ENCODE measurements around the gene CEBPB. TPM values are rescaled to one million over a fixed set of nuclear protein-coding genes. Genes with fewer than 3 reads are reported as not detected.

Gene CEBPB
- total RNA-seq, 1 donor from 2014 or later = 264 TPM

DNA sequence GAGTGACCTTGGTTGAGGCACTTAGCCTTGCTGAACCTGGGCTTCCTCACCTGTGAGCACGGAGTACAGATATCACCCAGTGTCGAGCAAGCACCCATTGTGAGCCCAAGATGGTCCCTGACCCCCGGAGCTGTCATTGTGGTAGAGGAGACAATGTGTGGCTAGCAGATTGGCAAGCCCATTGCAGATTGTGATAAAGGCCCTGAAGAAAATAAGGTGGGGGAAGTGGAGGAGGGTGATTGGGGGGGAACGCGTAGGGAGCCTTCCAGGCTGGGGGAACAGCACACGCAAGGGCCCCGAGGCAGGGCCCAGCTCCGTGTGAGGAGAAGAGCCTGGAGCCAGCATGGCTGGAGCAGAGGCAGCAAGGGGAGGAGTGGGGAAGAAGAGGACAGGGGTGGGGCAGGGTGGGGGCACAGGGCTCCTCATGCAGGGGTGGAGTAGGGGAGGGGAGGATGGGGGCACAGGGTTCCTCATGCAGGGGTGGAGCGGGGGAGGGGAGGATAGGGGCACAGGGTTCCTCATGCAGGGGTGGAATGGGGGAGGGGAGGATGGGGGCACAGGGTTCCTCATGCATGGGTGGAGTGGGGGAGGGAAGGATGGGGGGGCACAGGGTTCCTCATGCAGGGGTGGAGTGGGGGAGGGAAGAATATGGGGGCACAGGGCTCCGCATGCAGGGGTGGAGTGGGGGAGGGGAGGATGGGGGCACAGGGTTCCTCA, 7.0 kb downstream of the CEBPB start:
- H3K27ac ChIP-seq = peak overlapping the region; percentile 100
- DNase-seq (ENCODE audit: extremely low spot score in 2 of 2) = no peak
- TF ChIP-seq, protein P1, sequence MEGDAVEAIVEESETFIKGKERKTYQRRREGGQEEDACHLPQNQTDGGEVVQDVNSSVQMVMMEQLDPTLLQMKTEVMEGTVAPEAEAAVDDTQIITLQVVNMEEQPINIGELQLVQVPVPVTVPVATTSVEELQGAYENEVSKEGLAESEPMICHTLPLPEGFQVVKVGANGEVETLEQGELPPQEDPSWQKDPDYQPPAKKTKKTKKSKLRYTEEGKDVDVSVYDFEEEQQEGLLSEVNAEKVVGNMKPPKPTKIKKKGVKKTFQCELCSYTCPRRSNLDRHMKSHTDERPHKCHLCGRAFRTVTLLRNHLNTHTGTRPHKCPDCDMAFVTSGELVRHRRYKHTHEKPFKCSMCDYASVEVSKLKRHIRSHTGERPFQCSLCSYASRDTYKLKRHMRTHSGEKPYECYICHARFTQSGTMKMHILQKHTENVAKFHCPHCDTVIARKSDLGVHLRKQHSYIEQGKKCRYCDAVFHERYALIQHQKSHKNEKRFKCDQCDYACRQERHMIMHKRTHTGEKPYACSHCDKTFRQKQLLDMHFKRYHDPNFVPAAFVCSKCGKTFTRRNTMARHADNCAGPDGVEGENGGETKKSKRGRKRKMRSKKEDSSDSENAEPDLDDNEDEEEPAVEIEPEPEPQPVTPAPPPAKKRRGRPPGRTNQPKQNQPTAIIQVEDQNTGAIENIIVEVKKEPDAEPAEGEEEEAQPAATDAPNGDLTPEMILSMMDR (IDR thresholded peaks at IDR 0.05) = no peak
- no peak overlapping the region for H3K4me3 ChIP-seq
- no peaks in the 10 kb centered on the region for H3K9me3 ChIP-seq
- H3K27me3 ChIP-seq = no peaks in the 10 kb centered on the region
- peaks cover 0 to 15% of the 10 kb centered on the region in 2 donors for H3K36me3 ChIP-seq
- intact Hi-C loops (cut with DNase I) = no loop called here
- peaks cover 35% of the 10 kb centered on the region for H3K4me1 ChIP-seq

DNA sequence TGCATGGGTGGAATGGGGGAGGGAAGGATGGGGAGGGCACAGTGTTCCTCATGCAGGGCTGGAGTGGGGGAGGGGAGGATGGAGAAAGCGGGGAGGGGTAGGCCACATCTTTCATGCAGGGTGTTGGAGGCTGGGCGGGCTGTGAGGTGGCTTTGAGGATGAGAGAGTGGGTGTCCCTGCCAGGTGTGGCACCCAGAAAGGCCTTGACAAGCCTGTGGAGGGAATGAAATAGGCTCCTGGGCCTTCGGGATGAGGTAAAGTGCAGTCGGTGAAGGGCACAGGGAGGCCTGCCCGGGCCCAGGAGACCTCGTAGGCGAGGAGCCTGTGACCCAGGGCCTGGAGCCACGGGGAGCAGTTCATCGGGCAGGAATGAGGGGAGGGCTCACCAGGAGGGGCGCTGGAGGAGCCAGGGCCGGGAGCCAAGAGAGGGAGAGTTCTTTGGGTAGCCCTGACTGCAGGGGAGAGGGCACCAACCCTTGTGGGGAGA, 7.6 kb downstream of the CEBPB start:
- H3K9me3 ChIP-seq = no peaks in the 10 kb centered on the region
- peaks cover 31% of the 10 kb centered on the region for H3K4me1 ChIP-seq
- H3K4me3 ChIP-seq = no peak overlapping the region
- no peaks in the 10 kb centered on the region for H3K27me3 ChIP-seq
- H3K27ac ChIP-seq = peak overlapping the region; percentile 100
- TF ChIP-seq POLR2A (IDR thresholded peaks at IDR 0.05) = no peak
- TF ChIP-seq POLR2AphosphoS5 (IDR thresholded peaks at IDR 0.05; ENCODE audit: insufficient read depth in 1 of 2, low read depth in 1 of 2) = peak in 1 of 2 donors; percentile 66
- TF ChIP-seq, protein P1 (IDR thresholded peaks at IDR 0.05) = no peak
- DNase-seq (ENCODE audit: extremely low spot score in 2 of 2) = no peak
- peaks cover 0 to 14% of the 10 kb centered on the region in 2 donors for H3K36me3 ChIP-seq
- intact Hi-C loops (cut with DNase I) = no loop called here

DNA sequence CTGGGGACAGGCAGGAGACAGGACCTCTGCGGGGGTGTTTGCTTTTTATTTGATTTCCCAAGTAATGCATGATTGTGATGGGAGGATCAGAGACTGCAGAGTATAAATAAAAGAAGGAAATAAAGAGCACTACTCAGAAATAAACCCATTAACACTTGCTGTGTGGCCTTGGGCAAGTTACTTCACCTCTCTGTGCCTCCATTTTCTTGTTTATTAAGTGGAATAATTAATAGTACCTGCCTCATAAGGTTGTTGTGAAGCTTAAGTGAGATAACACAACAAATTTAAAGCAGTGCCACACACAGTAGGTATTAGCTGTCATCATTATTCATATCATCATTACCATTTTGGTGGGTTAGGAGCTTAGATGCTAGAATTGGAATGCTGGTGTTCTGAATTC, 8.1 kb downstream of the CEBPB start:
- H3K36me3 ChIP-seq = peaks cover 0 to 9% of the 10 kb centered on the region in 2 donors
- DNase-seq (ENCODE audit: extremely low spot score in 2 of 2) = no peak
- intact Hi-C loops (cut with DNase I) = no loop called here
- no peak for TF ChIP-seq POLR2AphosphoS5 (IDR thresholded peaks at IDR 0.05; ENCODE audit: insufficient read depth in 1 of 2, low read depth in 1 of 2)
- TF ChIP-seq POLR2A (IDR thresholded peaks at IDR 0.05) = no peak
- TF ChIP-seq, protein P1 (IDR thresholded peaks at IDR 0.05) = no peak
- peak overlapping the region; percentile 100 for H3K27ac ChIP-seq
- H3K4me3 ChIP-seq = no peak overlapping the region
- H3K27me3 ChIP-seq = no peaks in the 10 kb centered on the region
- H3K4me1 ChIP-seq = peaks cover 26% of the 10 kb centered on the region
- no peaks in the 10 kb centered on the region for H3K9me3 ChIP-seq

DNA sequence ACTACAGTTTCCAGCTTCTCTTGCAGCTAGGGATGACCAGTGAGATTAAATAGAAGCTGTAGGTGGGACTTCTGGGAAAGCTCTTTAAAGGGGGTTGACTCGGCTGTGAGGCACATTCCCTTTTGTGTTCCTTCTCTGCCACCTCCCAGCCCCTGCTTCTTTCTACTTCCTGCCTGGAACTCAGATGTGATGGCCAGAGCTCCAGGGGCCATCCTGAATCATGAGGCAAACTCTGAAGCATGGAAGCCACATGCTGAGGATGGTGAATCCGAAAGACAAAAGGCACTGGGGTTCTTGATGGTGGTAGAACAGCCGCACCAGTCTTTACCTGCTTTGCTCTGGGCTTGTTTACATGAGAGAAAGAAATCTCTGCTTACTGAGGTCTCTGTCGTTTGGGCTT, 9.1 kb downstream of the CEBPB start:
- no peaks in the 10 kb centered on the region for H3K36me3 ChIP-seq

More for the DNA sequence above, 9.1 kb downstream of the CEBPB start:
- H3K4me3 ChIP-seq = no peak overlapping the region
- peaks cover 16% of the 10 kb centered on the region for H3K4me1 ChIP-seq
- H3K27ac ChIP-seq = no peak overlapping the region
- H3K27me3 ChIP-seq = no peaks in the 10 kb centered on the region
- no peaks in the 10 kb centered on the region for H3K9me3 ChIP-seq
- no peak for DNase-seq (ENCODE audit: extremely low spot score in 2 of 2)
- TF ChIP-seq, protein P1 (IDR thresholded peaks at IDR 0.05) = no peak
- no peak for TF ChIP-seq POLR2A (IDR thresholded peaks at IDR 0.05)
- intact Hi-C loops (cut with DNase I) = loop anchor here (5.0 kb wide), 1 partner anchor 68 kb away; no protein-coding TSS in a partner anchor

All from vagina (tissue), 2 donors.